HG02763 (cell line): ENCODE results near the gene LARP4B.

Source experiments
- ATAC-seq: cut with Tn5 transposase; IDR thresholded peaks from one replicate; pipeline ENCODE4 v1.9.1; 2021; ENCODE audit warnings: mild to moderate bottlenecking, moderate library complexity; ENCODE audit not compliant: unreplicated experiment

The LARP4B gene

DNA sequence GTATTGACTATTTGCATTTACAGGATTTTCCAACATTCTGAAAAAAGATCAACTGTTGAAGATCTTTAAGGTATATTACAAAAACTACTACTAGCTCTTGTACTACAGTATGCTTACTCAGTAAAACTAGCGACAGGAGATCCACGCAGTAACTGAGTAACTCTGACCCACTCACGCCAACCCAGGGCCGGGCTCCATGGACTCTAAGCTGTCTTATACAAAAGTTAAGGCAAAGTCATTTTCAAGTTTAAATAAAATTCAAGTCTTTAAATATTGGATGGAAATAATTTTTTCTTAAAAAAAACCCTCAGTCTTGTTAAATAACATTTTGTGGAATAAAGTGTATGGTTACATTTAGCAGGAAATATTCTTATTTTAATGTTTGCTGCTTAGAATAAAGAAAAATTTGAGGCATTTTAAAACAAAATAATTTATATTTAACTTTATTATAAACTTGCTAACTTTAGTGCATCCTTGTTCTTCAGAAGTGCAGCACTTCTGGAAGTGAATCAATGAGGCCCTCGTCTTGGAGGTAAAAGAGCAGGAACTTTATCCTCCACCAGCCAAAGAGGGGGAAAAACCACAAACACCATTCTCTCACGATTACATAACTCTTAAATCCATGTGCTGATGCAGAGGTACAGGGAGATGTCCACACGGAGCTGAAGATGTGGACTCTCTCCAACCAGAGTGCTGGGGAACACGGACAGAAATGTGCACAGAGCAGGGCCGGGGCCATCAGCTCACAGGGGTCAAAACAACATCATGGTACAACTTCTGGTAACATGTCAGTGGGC is 119.9 kb downstream of the LARP4B start:
- ATAC-seq = no peak

DNA sequence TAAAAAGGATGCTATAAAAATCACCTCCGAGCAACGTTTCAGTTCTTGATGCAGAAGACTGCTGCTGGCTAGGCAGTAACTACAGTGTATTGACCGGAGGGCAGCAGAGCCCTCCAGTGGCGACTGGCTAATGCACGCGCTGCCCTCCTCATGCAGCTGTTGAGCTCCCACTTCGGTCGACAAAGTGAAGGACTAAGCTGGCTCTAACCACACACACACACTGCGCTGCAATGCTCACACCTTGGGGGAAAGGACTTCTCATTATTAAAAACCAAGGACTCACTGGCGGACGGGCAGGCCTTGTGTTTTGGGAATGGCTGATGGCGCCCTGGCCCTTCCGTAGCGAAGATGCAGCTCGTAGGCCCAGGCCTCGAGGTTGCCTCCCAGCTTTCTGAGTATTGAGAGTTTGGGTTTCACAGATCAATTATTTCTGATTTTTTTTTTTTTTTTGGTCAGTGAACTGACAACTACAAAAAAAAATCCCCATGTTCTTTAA is 121.1 kb downstream of the LARP4B start:
- ATAC-seq = no peak

DNA sequence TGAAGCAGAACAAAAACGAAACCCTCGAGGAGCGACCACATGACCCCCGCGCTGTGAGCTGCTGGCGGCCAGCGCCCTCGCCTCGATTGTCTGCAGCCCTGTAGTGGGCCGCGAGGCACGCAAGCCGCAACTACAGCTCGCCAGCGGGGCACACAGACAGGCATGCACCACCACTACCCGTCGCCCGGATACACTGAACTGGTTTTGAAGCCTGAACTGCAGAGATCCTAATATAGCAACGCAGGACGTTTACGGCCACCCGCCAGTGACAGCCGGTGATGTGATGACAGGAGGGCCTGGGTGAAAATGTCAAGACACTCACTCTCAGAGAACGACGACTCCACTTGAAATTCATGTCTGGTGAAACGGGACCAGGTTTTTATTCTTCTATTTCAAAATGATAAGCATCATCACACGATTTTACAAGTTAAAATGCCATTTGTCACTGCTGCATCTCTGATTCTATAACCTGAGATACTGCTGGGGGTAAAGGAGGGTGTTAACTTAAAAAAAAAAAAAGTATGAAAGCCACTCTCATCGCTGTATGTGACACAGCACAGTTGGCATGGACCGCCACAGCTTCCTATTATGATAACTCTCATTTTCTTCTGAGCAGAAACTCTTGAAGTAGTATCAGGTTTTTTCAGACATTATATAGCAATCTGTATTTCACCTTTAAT is 121.7 kb downstream of the LARP4B start:
- no peak for ATAC-seq

DNA sequence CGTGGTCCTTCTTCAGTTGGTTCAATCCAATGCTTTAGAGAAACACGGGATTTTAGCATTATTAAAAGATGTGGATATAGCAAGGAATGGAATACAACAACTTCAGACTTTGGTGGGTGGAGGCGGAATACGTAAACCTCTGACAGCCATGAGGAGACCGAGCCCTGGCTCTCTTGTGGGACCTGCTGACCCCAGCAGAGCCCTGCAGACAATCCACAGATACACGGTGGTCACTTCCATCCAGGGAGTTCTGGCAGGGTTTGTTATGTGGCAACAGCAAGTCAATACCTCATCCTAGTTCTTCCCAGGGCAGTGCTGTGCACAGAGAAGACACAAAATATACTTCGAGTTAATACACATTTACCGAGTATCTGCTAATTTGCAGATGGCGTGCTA is 123.5 kb downstream of the LARP4B start:
- ATAC-seq = no peak

DNA sequence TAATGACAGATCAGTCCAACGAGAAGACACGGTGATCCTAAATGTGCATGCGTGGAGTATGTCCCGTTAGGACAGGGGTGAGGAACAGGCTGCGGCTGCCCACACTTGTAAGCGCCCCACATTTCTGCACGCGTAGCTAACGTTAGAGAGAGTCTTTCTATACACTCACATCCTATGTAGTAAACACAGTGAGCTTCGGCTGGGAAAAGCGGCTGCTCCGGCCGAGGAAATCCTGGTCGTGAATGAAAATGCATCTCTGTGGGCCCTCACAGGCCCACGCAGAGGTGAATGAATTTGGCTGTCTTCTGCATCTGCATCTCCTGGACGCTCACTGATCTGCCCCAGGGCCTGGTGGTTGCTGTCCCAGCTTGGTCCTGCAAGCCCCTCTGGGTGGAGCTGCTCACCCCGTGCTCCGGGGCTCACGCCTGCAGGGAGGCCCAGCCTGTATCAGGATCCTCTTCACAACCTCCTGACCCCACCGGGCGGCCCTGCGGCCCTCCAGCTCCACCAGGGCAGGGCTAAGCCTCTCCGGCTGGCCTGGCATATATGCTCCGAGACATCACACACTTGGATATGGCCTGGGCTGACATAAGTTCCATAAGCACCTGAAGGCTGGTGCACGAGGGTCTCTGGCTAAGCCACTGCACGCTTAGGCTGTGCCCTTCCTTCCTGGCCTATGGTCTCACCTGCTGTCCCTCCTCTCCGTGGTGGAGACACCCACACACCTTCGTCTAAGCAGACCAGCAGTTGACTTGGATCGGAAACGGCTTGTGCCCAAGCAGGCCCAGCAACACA is 124.1 kb downstream of the LARP4B start:
- no peak for ATAC-seq

DNA sequence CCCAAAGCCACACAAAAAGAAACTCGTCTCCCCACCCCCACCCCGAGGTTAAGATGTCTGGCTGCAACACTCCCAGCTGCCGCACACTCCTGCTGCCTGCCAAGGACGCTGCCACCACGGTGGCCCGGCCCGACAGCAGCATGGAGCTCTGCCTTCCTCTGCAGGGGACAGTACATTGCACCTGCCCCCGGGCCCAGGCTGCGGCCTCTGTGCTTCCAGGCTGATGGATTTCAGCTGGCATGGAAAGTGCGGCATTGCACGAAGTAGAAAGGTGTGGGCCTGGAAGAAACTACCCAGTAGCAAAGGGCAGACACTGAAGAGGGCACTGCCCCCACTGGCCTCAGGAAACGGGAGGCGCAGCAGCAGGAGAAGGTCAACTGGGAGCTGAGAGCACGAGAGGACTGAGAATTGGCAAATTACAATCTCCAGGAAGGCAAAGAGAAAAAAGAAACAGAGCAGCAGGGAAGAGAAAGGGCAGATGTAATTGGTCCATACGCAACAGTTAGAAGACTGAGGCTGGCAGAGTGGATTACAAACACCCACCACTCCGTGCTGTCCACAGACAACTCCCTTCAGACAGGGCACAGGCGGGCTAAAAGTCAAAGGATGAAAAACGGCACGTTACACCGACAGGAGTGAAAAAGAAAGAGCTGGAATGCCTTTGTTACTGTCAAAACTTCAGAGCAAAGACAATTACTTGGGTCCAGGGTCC is 124.9 kb downstream of the LARP4B start:
- no peak for ATAC-seq

DNA sequence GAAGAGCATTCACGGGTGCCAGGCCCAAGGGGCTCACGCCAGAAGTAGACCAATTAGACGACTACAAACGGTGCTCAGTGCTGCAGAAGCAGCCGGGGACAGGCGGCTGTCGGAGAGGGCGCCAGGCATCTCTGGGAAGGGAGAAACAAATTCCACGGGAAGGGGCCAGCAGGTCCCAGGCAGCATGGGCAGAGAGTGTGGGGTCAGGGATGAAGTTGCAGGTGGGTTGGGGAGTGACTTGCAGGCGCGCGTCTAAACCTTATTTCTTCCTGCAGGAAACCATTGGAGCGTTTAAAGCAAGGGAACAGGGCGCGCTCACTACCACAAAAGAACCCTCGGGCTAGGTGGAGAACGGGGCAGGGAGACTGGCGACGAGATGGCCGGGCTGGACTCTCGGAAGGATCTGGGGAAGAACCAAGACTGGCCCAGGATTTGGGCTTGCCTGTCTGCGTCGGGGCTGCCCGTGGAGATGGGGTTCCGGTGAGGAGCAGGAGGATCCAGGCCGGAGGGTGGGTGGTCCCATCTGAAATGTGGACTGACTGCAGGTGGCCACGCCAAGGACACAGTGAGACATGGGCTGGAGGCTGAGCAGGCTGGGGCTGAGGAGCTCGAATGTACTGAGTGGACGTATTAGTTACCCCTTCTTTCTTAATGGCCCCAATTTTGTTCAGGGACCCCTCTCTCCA is 125.7 kb downstream of the LARP4B start:
- no peak for ATAC-seq

DNA sequence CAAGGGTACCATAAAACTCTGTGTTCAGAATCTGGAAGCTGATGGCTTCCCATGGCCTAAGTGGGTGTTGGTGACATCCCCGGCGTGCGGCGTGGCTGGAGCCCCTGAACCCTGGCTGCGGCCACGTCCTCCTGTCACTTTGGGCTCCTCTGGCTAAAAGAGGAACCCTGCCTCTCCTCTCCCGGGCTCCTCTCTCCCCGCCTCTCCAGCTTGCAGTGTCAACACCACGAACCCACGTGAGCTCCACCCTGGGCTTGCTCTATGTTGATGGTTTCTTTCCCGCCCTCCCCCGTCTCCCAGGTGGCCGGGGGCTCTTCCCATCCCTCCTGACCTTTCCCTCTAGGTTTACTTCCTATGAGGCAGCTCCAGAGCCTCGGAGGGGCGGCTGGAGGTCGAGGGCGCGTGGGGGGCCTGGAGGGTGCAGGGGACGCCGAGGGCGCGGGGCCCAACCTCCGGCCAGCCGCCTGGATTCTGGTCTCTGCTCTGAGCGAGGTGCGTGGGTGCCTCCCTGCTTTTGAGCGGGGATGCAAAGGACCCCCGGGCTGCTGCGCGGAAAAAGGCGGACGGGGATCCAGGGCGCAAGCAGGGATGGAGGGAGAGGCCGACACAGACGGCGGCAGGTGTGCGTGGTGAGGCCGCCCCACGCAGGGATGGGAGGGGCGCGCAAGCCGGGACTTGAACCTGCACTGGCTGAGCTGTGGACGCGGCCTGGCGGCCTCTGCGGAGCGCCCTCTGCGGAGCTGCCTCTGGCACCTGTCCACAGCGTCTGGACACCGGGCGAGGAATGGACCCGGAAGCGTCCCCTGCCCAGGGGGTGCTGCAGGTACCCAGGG is 126.5 kb downstream of the LARP4B start:
- ATAC-seq = no peak

DNA sequence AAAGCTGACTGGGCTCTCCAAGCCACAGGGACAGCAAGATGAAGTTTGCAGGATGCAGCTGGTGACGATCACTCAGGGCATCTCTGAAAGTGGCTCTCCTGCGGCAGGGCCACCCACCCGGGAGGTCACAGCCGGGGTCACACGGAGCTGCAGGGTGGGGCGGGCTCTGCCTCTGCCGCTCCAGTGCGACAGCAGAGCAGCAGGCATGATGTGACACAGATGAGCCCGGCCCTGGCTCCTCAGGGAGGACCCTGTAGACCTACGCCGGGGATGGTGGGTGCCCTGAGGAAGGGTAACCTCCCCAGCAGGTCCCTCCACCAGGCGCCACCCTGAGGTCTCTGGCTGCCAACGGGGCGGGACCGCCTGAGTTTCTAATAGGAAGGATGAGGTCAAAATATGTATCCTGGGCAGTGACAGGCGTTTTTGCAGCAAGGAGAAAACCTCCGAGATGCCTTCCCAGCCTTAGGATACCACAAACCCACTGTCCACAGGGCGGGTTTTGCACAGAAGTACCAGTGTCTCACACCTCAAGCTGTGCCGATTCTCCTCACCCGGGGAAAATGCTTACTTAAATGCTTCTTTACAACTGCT is 127.2 kb downstream of the LARP4B start:
- ATAC-seq = no peak

DNA sequence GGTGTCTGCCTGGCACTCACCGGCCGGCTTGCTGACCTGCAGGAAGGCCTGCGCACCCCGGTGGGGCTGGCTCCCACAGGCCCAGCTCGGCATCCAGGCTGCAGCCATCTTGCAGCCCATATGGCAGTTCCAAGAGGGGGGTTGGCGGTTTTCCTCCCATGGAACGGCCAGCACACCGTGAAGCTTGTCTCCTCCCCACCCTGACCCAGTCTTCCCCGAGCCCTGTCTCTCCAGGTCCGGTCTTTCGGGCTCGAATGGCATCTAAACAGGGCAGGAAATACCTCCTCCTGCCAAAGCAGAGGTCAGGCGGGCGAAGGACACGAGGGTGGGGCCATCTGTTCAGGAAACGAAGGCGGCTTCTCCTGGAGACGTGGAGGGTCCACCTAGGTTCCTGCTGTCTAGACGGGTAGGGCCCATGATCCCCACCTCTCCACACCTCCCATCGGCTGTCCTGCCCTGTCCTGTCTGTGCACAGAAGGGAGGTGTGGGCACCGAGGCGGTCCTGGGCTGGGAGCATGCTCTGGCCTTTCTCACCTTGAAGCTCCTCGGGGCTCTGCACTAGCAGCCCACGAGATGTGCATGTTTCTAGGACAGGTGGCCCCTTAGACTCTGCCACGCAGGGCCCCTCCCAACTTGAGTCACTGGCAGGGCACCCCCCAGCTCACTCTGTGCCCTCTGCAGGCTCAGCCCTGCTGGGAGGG is 128.3 kb downstream of the LARP4B start:
- ATAC-seq = no peak

DNA sequence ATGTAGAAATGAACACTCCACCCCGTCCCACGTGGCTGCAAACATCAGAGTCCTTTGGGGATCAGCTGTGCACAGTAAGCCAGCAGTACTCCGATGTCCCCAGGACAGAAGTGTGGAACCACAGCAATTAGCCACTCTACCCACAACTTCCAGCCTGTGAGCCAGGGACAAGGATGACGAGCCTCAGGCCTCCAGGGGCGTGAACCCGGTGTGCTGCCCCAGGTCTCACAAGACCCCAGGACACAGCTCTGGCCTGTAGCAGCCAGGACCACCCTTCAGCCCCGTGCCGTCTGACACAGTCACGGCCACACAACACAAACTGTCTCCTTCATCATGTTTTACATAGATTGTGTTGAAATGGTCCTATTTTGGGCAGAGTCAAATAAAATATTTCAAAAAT is 129.0 kb downstream of the LARP4B start:
- ATAC-seq = no peak

DNA sequence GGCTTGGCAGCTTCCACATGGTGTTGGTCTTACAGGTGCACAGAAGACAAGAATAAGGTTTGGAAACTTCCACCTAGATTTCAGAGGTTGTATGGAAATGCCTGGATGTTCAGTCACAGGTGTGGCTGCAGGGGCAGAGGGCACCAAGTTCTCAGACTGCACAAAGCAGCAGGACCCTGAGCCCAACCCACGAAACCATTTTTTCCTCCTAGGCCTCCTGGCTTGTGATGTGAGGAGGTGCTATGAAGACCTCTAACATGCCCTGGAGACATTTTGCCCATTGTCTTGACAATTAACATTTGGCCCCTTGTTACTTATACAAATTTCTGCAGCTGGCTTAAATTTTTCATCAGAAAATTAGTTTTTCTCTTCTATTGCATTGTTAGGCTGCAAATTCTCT is 134.3 kb downstream of the LARP4B start:
- ATAC-seq = no peak

DNA sequence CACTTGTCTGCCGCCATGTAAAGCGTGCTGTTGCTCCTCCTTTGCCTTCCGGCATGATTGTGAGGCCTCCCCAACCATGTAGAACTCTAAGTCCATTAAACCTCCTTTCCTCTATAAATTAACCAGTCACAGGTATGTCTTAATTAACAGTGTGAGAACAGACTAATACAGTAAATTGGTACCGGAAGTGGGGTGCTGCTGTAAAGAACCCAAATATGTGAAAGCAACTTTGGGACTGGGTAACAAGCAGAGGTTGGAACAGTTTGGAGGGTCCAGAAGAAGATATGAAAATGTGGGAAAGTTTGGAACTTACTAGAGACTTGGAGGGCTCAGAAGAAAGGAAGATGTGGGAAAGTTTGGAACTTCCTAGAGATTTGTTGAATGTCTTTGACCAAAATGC is 135.3 kb downstream of the LARP4B start:
- ATAC-seq = no peak

DNA sequence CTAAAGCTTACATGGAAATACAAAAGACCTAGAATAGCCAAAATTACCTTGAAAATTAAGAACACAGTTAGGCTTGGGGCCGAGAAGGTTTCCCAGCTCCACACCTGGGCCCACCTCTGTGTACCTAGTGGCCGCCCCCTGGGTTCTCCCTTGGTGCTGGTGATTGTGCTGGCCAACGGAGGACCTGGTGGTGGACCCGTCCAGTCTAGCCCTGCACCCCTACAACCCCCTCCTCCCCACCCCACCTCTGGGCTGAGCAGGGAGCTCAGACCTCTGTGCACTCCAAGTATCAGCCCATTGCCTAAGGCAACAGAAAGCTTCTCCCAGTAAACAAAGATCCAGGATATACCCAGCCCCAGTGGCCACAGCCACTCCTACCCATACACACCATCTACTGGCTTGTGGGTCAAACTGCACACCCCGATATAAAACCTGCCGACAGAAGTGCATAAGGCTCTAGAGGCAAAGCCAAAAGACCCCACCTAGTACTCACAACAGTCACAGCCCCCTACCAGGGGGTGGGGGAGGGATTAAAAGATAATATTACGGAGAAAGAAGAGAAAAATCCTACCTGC is 137.0 kb downstream of the LARP4B start:
- ATAC-seq = no peak

DNA sequence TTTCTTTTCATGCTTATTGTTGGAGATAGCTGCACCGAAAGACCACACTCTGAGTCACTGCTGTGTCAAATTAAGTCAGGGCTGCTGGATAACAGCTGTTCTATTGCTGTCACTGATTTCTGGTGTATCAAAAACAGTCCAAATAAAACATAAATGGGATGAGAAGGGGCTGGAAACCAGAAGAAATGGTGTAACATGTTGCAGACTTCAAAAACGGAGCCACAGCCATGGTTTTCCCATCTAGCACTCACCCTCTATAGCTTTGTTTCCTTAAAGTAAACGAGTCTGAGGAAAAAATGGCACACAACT is 138.8 kb downstream of the LARP4B start:
- no peak for ATAC-seq

DNA sequence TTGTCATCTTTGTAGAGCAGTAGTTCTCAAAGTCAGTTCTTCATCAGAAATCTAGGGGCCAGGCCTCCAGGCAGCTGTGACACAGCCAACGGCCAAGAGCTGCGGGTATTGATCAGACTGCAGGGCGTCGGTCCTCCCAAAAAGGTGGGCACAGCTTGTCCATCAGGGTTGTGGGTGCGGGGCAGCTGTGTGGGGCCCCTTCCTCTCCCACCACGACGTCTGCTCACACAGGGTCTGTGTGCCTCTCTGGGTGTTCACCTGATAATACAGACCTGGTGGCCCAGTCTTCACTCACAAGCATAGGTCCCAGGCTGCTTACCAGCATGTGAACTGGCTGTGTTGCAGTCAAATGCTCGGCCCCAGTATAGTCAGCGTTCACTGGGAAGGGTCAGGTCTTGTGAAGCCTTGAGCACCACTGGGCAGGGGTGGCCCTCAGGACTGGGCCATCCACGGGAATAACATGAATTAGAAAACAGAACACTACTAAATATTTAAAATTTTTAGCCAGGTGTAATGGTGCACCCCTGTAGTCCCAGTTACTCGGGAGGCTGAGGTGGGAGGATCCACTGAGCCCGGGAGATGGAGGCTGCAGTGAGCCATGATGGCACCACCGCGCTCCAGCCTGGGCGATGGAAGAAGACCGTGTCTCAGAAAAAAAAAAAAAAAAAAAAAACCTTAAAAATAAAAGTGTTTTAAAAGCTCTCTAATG is 139.3 kb downstream of the LARP4B start:
- ATAC-seq = no peak

DNA sequence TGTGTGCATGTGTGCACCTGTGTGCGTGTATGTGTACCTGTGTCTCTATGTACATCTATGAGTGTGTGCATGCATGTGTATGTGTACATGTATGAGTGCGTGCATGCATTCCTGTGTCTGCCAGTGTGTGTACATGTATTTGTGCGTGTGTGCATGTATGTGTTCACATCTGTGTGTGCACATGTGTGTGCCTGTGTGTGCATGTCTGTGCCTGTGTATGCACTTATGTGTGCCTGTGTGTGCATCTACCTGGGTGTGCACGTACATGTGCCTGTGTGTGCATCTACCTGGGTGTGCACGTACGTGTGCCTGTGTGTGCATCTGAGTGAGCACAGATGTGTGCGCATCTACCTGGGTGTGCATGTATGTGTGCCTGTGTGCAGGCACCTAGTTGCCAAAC is 139.9 kb downstream of the LARP4B start:
- ATAC-seq = no peak
